ENCODE results near the gene TCIRG1. TPM values are rescaled to one million over a fixed set of nuclear protein-coding genes. Genes with fewer than 3 reads are reported as not detected.
A peak's percentile ranks its signal among the peaks of the same experiment; 100 is the strongest.

The TCIRG1 gene
- total and polyA plus RNA-seq, 2 of the 13 experiments (the other 11 are each of a cell fraction or from before 2014, with no cell fraction given) = 48.0 to 69.6 TPM

- TF ChIP-seq ZNF615 (CRISPR knock-in tag; IDR thresholded peaks at IDR 0.05; ENCODE audit: borderline replicate concordance) (no peak; the same call in 1 of the 2 replicates), TARDBP (CRISPR knock-in tag; IDR thresholded peaks at IDR 0.05) (peak; percentile 69; the same call in 1 of the 2 replicates), KDM1A (CRISPR knock-in tag; IDR thresholded peaks at IDR 0.05) (peak; percentile 62), NFE2 (CRISPR knock-in tag; IDR thresholded peaks at IDR 0.05) (no peak), ZFP36L2 (CRISPR knock-in tag; IDR thresholded peaks at IDR 0.05) (no peak), MTF1 (CRISPR knock-in tag; IDR thresholded peaks at IDR 0.05) (0 out of 2 replicates have a peak, but pooled peaks have one; percentile 46), GPN1 (CRISPR knock-in tag; IDR thresholded peaks at IDR 0.05; ENCODE audit: borderline replicate concordance) (no peak), ZNF768 (CRISPR knock-in tag; IDR thresholded peaks at IDR 0.05) (peak; percentile 95), RELA (CRISPR knock-in tag; IDR thresholded peaks at IDR 0.05) (no peak), AGO1 (IDR thresholded peaks at IDR 0.05; ENCODE audit: low read depth, low read length, poor library complexity, severe bottlenecking) (no peak), ADNP (CRISPR knock-in tag; IDR thresholded peaks at IDR 0.05) (no peak), MXD3 (CRISPR knock-in tag; IDR thresholded peaks at IDR 0.05) (no peak), HES4 (CRISPR knock-in tag; IDR thresholded peaks at IDR 0.05; ENCODE audit: borderline replicate concordance) (no peak), HNRNPK (IDR thresholded peaks at IDR 0.05; ENCODE audit: low read depth, low read length, poor library complexity, severe bottlenecking) (no peak), ZNF367 (CRISPR knock-in tag; IDR thresholded peaks at IDR 0.05; ENCODE audit: borderline replicate concordance) (peak; percentile 48; the same call in 1 of the 2 replicates), ELF1 (CRISPR knock-in tag; IDR thresholded peaks at IDR 0.05) (peak; percentile 73), BCLAF1 (IDR thresholded peaks at IDR 0.05) (no peak)
- TF ChIP-seq, protein P1, sequence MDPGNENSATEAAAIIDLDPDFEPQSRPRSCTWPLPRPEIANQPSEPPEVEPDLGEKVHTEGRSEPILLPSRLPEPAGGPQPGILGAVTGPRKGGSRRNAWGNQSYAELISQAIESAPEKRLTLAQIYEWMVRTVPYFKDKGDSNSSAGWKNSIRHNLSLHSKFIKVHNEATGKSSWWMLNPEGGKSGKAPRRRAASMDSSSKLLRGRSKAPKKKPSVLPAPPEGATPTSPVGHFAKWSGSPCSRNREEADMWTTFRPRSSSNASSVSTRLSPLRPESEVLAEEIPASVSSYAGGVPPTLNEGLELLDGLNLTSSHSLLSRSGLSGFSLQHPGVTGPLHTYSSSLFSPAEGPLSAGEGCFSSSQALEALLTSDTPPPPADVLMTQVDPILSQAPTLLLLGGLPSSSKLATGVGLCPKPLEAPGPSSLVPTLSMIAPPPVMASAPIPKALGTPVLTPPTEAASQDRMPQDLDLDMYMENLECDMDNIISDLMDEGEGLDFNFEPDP (CRISPR knock-in tag; conservative IDR thresholded peaks at IDR 0.05) = no peak
- TF ChIP-seq, protein P2, sequence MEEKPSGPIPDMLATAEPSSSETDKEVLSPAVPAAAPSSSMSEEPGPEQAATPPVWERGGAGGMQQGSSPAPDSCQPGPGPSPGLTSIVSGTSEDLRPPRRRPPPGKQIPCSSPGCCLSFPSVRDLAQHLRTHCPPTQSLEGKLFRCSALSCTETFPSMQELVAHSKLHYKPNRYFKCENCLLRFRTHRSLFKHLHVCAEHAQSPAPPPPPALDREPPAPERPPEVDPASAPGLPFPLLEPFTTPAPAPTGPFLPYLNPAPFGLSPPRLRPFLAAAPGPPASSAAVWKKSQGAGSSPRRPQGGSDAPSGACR (CRISPR knock-in tag; IDR thresholded peaks at IDR 0.05) = no peak
- TF ChIP-seq, protein P3, sequence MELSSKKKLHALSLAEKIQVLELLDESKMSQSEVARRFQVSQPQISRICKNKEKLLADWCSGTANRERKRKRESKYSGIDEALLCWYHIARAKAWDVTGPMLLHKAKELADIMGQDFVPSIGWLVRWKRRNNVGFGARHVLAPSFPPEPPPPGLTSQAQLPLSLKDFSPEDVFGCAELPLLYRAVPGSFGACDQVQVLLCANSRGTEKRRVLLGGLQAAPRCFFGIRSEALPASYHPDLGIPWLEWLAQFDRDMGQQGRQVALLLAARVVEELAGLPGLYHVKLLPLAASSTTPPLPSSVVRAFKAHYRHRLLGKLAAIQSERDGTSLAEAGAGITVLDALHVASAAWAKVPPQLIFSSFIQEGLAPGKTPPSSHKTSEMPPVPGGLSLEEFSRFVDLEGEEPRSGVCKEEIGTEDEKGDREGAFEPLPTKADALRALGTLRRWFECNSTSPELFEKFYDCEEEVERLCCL (CRISPR knock-in tag; IDR thresholded peaks at IDR 0.05; ENCODE audit: borderline replicate concordance) = no peak
- TF ChIP-seq, protein P4, sequence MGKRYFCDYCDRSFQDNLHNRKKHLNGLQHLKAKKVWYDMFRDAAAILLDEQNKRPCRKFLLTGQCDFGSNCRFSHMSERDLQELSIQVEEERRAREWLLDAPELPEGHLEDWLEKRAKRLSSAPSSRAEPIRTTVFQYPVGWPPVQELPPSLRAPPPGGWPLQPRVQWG (CRISPR knock-in tag; IDR thresholded peaks at IDR 0.05; ENCODE audit: borderline replicate concordance, low read depth) = no peak
These were observed 60.9 kb downstream of the TCIRG1 start (continued) for GRCh38 chr11:68099474-68100405.

Data from HepG2 (cell line).